ENCODE results near the gene ZNF668. TPM values are rescaled to one million over a fixed set of nuclear protein-coding genes. Genes with fewer than 3 reads are reported as not detected.
A peak's percentile ranks its signal among the peaks of the same experiment; 100 is the strongest.

ZNF668 gene
- total RNA-seq, 1 donor from 2014 or later, result 3.7 TPM

GRCh38 chr16:31073142-31073969, 684 bp downstream of the ZNF668 start:
- Mint-ChIP-seq H3K36me3 (peaks cover 12% of the 10 kb centered on the region), H3K9me3 (no peaks in the 10 kb centered on the region), H3K27me3 (ENCODE audit: insufficient read depth, low read depth) (peaks cover 10% of the 10 kb centered on the region), H3K4me1 (peaks cover 21% of the 10 kb centered on the region), H3K4me3 (peak overlapping the region; percentile 99), H3K27ac (peak overlapping the region; percentile 98)
- H3K36me3 ChIP-seq, result no peaks in the 10 kb centered on the region
- H3F3A ChIP-seq (ENCODE audit: low read depth), result peaks cover 24% of the 10 kb centered on the region
- peak overlapping the region; percentile 75 for H2AFZ ChIP-seq (replicated peaks)
- peak overlapping the region; percentile 68 for H3K27ac ChIP-seq
- peak overlapping the region; percentile 82 for H3K9ac ChIP-seq
- H4K20me1 ChIP-seq (ENCODE audit: low read depth), result peaks cover 25% of the 10 kb centered on the region
- peak overlapping the region; percentile 91 for H3K4me2 ChIP-seq
- no peaks in the 10 kb centered on the region for H3K27me3 ChIP-seq
- TF ChIP-seq EZH2phosphoT487 (IDR thresholded peaks at IDR 0.05) (no peak), EZH2 (IDR thresholded peaks at IDR 0.05) (no peak), CTCF (IDR thresholded peaks at IDR 0.05) (no peak)
- peak overlapping the region; percentile 77 for H3K4me3 ChIP-seq
- DNase-seq (ENCODE audit: low spot score), result peak; percentile 97
- peaks cover 14% of the 10 kb centered on the region for H3K4me1 ChIP-seq
- H3K9me3 ChIP-seq (ENCODE audit: low read depth), result no peaks in the 10 kb centered on the region
- H3K79me2 ChIP-seq (ENCODE audit: low read depth), result peaks cover 78% of the 10 kb centered on the region

GRCh38 chr16:31072540-31073141, 1.4 kb downstream of the ZNF668 start:
- H3K27ac Mint-ChIP-seq, result peak overlapping the region; percentile 98
- H3K4me1 Mint-ChIP-seq, result peaks cover 21% of the 10 kb centered on the region
- peak overlapping the region; percentile 99 for H3K4me3 Mint-ChIP-seq
- peaks cover 14% of the 10 kb centered on the region for H3K27me3 Mint-ChIP-seq (ENCODE audit: insufficient read depth, low read depth)
- peaks cover 83% of the 10 kb centered on the region for H3K79me2 ChIP-seq (ENCODE audit: low read depth)
- peak; percentile 39 for DNase-seq (ENCODE audit: low spot score)
- H3K27ac ChIP-seq, result peak overlapping the region; percentile 27
- H3K9me3 ChIP-seq (ENCODE audit: low read depth), result no peaks in the 10 kb centered on the region
- peak overlapping the region; percentile 75 for H2AFZ ChIP-seq (replicated peaks)
- H3K4me3 ChIP-seq, result peak overlapping the region; percentile 77
- no peaks in the 10 kb centered on the region for H3K9me3 Mint-ChIP-seq
- no peaks in the 10 kb centered on the region for H3K27me3 ChIP-seq
- peaks cover 14% of the 10 kb centered on the region for H3K4me1 ChIP-seq
- peak overlapping the region; percentile 91 for H3K4me2 ChIP-seq
- peak overlapping the region; percentile 82 for H3K9ac ChIP-seq
- H3K36me3 Mint-ChIP-seq, result peaks cover 6% of the 10 kb centered on the region
- H3F3A ChIP-seq (ENCODE audit: low read depth), result peaks cover 24% of the 10 kb centered on the region
- peaks cover 25% of the 10 kb centered on the region for H4K20me1 ChIP-seq (ENCODE audit: low read depth)
- TF ChIP-seq EZH2 (IDR thresholded peaks at IDR 0.05) (no peak), CTCF (IDR thresholded peaks at IDR 0.05) (no peak), EZH2phosphoT487 (IDR thresholded peaks at IDR 0.05) (no peak)
- H3K36me3 ChIP-seq, result no peaks in the 10 kb centered on the region

- Mint-ChIP-seq H3K27ac (peak overlapping the region; percentile 98), H3K9me3 (no peaks in the 10 kb centered on the region), H3K4me1 (peaks cover 21% of the 10 kb centered on the region), H3K27me3 (ENCODE audit: insufficient read depth, low read depth) (peaks cover 14% of the 10 kb centered on the region), H3K4me3 (peak overlapping the region; percentile 99), H3K36me3 (peaks cover 3% of the 10 kb centered on the region)
- H4K20me1 ChIP-seq (ENCODE audit: low read depth), result peaks cover 28% of the 10 kb centered on the region
- H3F3A ChIP-seq (ENCODE audit: low read depth), result peaks cover 24% of the 10 kb centered on the region
- peaks cover 14% of the 10 kb centered on the region for H3K4me1 ChIP-seq
- H3K9me3 ChIP-seq (ENCODE audit: low read depth), result no peaks in the 10 kb centered on the region
- no peak overlapping the region for H3K27ac ChIP-seq
- no peak overlapping the region for H2AFZ ChIP-seq (replicated peaks)
- H3K4me2 ChIP-seq, result peak overlapping the region; percentile 91
- no peaks in the 10 kb centered on the region for H3K36me3 ChIP-seq
- peak overlapping the region; percentile 82 for H3K9ac ChIP-seq
- peak; percentile 28 for DNase-seq (ENCODE audit: low spot score)
- no peak for TF ChIP-seq EZH2phosphoT487 (IDR thresholded peaks at IDR 0.05)
- TF ChIP-seq CTCF (IDR thresholded peaks at IDR 0.05), result no peak
- TF ChIP-seq EZH2 (IDR thresholded peaks at IDR 0.05), result no peak
- peaks cover 83% of the 10 kb centered on the region for H3K79me2 ChIP-seq (ENCODE audit: low read depth)
- peak overlapping the region; percentile 77 for H3K4me3 ChIP-seq
- no peaks in the 10 kb centered on the region for H3K27me3 ChIP-seq
These were observed 2.2 kb downstream of the ZNF668 start for GRCh38 chr16:31071861-31072260.
